Gastrocnemius medialis (tissue), 4 donors: ENCODE data around the gene LDLRAP1. TPM values are rescaled to one million over a fixed set of nuclear protein-coding genes. Genes with fewer than 3 reads are reported as not detected.

Source experiments
- ATAC-seq, 2 donors: fragments of 150-250 bp; one replicate each; pipeline ENCODE4 v1.9.1; 2016
- DNase-seq, 2 donors: peaks; one replicate each; pipeline ENCODE4 v3.0.0-alpha.2; 2019
- H3K27ac ChIP-seq, 4 donors: fragments of 200-600 bp; sonication (generic); 1 replicate in 1 of 4; 2 replicates in 3 of 4; pipeline ENCODE4 v1.5.1; 2016 to 2018; ENCODE audit warnings: mild to moderate bottlenecking in 2 of 4, moderate library complexity in 1 of 4
- H3K27me3 ChIP-seq, 3 donors: fragments of 200-600 bp; sonication (generic) in 2 of 3; 1 replicate in 1 of 3; 2 replicates in 2 of 3; pipeline versions ENCODE4 v1.5.1 to v1.6.0; 2016 to 2019; ENCODE audit warnings: mild to moderate bottlenecking in 1 of 3, moderate library complexity in 1 of 3
- H3K36me3 ChIP-seq, 2 donors: fragments of 200-600 bp; sonication (generic) in 1 of 2; one replicate each; pipeline ENCODE4 v1.5.1; 2017 to 2018
- H3K4me1 ChIP-seq, 2 donors: fragments of 200-600 bp; sonication (generic) in 1 of 2; one replicate each; pipeline ENCODE4 v1.5.1; 2016 to 2017; ENCODE audit warnings: mild to moderate bottlenecking in 2 of 2
- H3K4me3 ChIP-seq, 4 donors: fragments of 200-600 bp; sonication (generic) in 3 of 4; 1 replicate in 1 of 4; 2 replicates in 3 of 4; pipeline ENCODE4 v1.5.1; 2016 to 2019; ENCODE audit warnings: mild to moderate bottlenecking in 2 of 4
- H3K9me3 ChIP-seq, 3 donors: fragments of 200-600 bp; sonication (generic) in 2 of 3; 1 replicate in 1 of 3; 2 replicates in 2 of 3; pipeline ENCODE4 v1.5.1; 2016 to 2019
- POLR2A ChIP-seq, 2 donors: fragments of 450-650 bp; IDR thresholded peaks; one replicate each; pipeline ENCODE4 v1.6.1; 2017; ENCODE audit warnings: antibody characterized with exemption in 2 of 2, mild to moderate bottlenecking in 2 of 2, moderate library complexity in 2 of 2
- in situ Hi-C, 4 donors: fragments of 200-750 bp; cut with MboI; loops; one replicate each; pipeline versions ENCODE4 v1.15.0 to v1.8.0; 2017; ENCODE audit warnings: low sequenced_read_pairs in 4 of 4
- intact Hi-C: fragments of 100-400 bp; cut with DNase I; formaldehyde crosslinking; loops from one replicate; pipeline ENCODE4 v1.15.1; 2023; ENCODE audit warnings: low total_unique reads
- total RNA-seq, 4 donors: library from RNA; depleted of rRNA; stranded (reverse); fragments of >200 nt; gene quantifications; one replicate each; pipeline versions ENCODE4 v1.1.0 to v1.2.3, GENCODE V29; 2016
- TF ChIP-seq, protein P1 (sequence below), 5 experiments: fragments of 450-650 bp in 3 of 5; fragments of 200-600 bp in 2 of 5; sonication (generic) in 2 of 5; IDR thresholded peaks in 4 of 5; conservative IDR thresholded peaks in 1 of 5; 1 replicate in 4 of 5; 2 replicates in 1 of 5; pipeline ENCODE4 v1.5.1; 2016 to 2019; ENCODE audit warnings: antibody characterized with exemption in 5 of 5, mild to moderate bottlenecking in 3 of 5, moderate library complexity in 3 of 5

Gene LDLRAP1
- total RNA-seq, 4 donors from 2014 or later, result 10.0 to 17.9 (median 14.2) TPM

DNA sequence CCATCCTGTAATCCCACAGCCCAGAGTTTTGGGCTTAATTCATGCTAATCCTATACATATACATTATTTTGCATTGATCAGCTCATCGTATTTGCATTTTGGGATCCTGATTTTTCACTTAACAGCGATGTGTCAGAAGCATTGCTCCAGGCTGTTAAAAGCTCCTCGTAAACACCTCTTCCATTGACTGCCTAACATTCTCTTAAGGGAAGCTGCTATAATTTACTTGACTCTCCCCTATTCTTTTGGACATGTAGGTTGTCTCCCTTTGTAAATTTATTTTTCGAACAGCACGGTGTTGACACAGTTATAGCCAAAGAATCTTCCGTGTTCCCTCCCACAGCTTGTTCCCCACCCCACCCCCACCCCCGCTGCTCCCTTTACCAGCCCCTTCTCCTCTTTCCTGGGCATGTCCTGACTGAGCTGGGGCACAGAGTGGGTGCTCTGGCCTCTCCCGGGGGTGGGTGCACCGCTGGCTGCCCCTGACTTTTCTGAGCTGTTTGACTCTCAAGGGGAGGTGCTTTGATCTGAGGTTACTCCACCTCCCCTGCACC, 22.8 kb downstream of the LDLRAP1 start:
- no peaks in the 10 kb centered on the region for H3K9me3 ChIP-seq
- no peaks in the 10 kb centered on the region for H3K36me3 ChIP-seq
- H3K4me3 ChIP-seq, result peak overlapping the region in 1 of 4 donors; percentile 7
- no peak for TF ChIP-seq POLR2A (IDR thresholded peaks at IDR 0.05)
- TF ChIP-seq, protein P1, sequence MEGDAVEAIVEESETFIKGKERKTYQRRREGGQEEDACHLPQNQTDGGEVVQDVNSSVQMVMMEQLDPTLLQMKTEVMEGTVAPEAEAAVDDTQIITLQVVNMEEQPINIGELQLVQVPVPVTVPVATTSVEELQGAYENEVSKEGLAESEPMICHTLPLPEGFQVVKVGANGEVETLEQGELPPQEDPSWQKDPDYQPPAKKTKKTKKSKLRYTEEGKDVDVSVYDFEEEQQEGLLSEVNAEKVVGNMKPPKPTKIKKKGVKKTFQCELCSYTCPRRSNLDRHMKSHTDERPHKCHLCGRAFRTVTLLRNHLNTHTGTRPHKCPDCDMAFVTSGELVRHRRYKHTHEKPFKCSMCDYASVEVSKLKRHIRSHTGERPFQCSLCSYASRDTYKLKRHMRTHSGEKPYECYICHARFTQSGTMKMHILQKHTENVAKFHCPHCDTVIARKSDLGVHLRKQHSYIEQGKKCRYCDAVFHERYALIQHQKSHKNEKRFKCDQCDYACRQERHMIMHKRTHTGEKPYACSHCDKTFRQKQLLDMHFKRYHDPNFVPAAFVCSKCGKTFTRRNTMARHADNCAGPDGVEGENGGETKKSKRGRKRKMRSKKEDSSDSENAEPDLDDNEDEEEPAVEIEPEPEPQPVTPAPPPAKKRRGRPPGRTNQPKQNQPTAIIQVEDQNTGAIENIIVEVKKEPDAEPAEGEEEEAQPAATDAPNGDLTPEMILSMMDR (IDR thresholded peaks at IDR 0.05 in 4 of 5, conservative IDR thresholded peaks at IDR 0.05 in 1 of 5), result no peak
- ATAC-seq, result peak; percentile 9 to 11
- H3K4me1 ChIP-seq, result peaks cover 44 to 49% of the 10 kb centered on the region in 2 donors
- H3K27ac ChIP-seq, result peak overlapping the region; percentile 86 to 92 (median 88)
- intact Hi-C loops, result loop anchor here (2.0 to 5.0 kb wide), 3 partner anchors 15 to 131 kb away; no protein-coding TSS in a partner anchor
- no peaks in the 10 kb centered on the region for H3K27me3 ChIP-seq
- in situ Hi-C loops, result no loop called here
- DNase-seq, result no peak

DNA sequence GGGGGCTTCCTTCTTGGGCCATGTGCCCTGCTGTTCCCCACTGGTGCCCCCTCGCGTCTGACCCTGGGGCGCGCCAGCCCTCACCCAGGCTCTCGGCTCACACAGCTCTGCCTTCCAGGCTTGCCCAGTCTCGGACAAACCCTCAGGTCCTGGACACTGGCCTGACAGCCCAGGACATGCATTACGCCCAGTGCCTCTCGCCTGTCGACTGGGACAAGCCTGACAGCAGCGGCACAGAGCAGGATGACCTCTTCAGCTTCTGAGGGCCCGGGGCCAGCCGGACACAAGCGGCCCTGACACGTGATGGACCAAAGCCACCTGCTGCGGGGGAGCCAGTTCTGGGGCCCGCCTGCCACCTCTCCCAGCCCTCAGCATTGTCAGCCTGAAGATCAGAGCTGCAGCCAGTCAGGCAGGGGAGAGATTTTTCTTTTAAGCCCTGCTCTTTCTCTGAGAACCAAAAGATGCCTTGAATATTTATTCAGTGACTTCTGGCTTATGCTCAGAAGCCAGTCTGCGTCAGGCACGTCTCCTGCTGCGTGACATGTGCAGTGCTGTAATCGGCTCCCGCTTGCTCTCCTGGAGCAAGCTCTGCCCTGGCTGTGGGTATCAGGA, 23.4 kb downstream of the LDLRAP1 start:
- Histone ChIP-seq H3K27me3 (no peaks in the 10 kb centered on the region), H3K4me3 (peak overlapping the region in 2 of 4 donors; percentile 7 to 8), H3K27ac (peak overlapping the region; percentile 86 to 92 (median 88)), H3K36me3 (no peaks in the 10 kb centered on the region), H3K9me3 (no peaks in the 10 kb centered on the region), H3K4me1 (peaks cover 44 to 47% of the 10 kb centered on the region in 2 donors)
- in situ Hi-C loops, result no loop called here
- TF ChIP-seq, protein P1 (IDR thresholded peaks at IDR 0.05 in 4 of 5, conservative IDR thresholded peaks at IDR 0.05 in 1 of 5), result peak in 2 of 5 experiments; percentile 24 to 36
- peak; percentile 58 to 62 for TF ChIP-seq POLR2A (IDR thresholded peaks at IDR 0.05)
- peak; percentile 90 to 95 for DNase-seq
- intact Hi-C loops, result loop anchor here (2.0 to 5.0 kb wide), 3 partner anchors 16 to 130 kb away; no protein-coding TSS in a partner anchor
- peak; percentile 78 to 83 for ATAC-seq

DNA sequence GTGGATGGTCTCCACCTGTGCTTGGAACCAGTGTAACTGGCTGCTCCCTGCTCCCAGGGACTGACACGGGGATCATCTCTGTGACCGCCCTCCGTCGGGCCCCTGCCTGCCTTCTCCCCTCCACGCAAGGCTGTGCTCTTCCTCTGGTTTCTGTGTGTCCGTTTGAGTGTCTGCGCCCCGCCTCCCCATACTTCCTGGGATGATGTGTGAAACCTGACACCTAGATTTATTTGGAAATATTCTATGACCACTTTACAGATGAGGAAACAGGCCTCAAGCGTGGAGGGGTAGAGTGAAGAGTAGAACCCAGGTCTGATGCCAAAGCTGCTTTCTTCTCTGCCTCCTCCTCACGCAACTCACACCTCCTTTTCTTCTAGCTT, 24.3 kb downstream of the LDLRAP1 start:
- H3K36me3 ChIP-seq, result no peaks in the 10 kb centered on the region
- H3K27me3 ChIP-seq, result no peaks in the 10 kb centered on the region
- DNase-seq, result peak in 1 of 2 donors; percentile 49
- intact Hi-C loops, result loop anchor here (2.0 to 5.0 kb wide), 3 partner anchors 17 to 130 kb away; no protein-coding TSS in a partner anchor
- peaks cover 44 to 55% of the 10 kb centered on the region in 2 donors for H3K4me1 ChIP-seq
- H3K4me3 ChIP-seq, result no peak overlapping the region
- TF ChIP-seq, protein P1 (IDR thresholded peaks at IDR 0.05 in 4 of 5, conservative IDR thresholded peaks at IDR 0.05 in 1 of 5), result no peak
- TF ChIP-seq POLR2A (IDR thresholded peaks at IDR 0.05), result no peak
- ATAC-seq, result no peak
- no peaks in the 10 kb centered on the region for H3K9me3 ChIP-seq
- H3K27ac ChIP-seq, result peak overlapping the region; percentile 86 to 92 (median 88)
- in situ Hi-C loops, result no loop called here

DNA sequence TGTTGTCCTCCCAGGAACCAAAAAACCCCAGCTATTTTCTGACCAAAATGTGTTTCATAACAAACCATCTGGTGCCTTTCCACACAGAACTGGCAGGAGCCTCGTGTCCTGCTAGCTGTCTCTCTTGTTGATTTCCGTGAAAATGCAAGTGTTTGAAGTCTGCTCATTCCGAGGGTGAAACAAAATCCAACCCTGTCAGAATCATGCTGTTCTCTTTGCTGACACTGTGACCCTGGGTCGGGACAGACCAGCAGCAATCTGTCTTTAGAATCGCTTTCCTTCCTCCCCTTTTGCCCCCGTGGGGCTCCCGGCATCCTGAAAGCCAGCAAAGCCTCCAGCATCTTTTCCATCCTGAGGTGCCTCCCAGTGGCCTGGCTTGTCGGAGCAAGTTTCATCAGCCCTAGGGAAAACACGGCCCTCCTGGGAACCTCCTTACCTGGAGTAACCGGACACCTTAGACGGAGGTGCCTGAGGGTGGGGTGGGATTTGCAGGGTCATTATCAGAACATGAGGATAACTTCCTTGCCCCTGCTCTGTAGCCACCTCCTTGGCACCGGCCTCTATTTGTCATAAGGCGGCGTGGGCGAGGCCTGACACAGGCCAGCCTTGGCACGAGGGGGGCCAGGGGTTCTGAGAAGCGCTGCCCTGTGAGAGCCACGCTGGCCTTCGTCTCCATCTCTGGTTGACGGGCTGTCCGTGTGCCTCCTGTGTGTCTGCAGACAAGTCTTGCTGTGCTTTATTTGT, 24.9 kb downstream of the LDLRAP1 start:
- no peak overlapping the region for H3K4me3 ChIP-seq
- no peaks in the 10 kb centered on the region for H3K27me3 ChIP-seq
- H3K4me1 ChIP-seq, result peaks cover 49 to 57% of the 10 kb centered on the region in 2 donors
- DNase-seq, result peak; percentile 48 to 67
- no peak for TF ChIP-seq POLR2A (IDR thresholded peaks at IDR 0.05)
- TF ChIP-seq, protein P1 (IDR thresholded peaks at IDR 0.05 in 4 of 5, conservative IDR thresholded peaks at IDR 0.05 in 1 of 5), result no peak
- in situ Hi-C loops (no loop called here), intact Hi-C loops (loop anchor here (5.0 kb wide), 1 partner anchor 129 kb away; no protein-coding TSS in a partner anchor)
- H3K9me3 ChIP-seq, result no peaks in the 10 kb centered on the region
- ATAC-seq, result peak; percentile 11 to 22
- no peaks in the 10 kb centered on the region for H3K36me3 ChIP-seq
- peak overlapping the region; percentile 86 to 92 (median 88) for H3K27ac ChIP-seq
